Endothelial cell of umbilical vein (primary cell): ENCODE data around the gene DENR. TPM values are rescaled to one million over a fixed set of nuclear protein-coding genes. Genes with fewer than 3 reads are reported as not detected.

Experiments
- BruUV-seq: library from RNA; stranded (reverse); fragments of 400-500 nt; replicated peaks from 2 replicates; lab custom pipeline; 2021; lab: Mats Ljungman, UMichigan
- CTCF ChIA-PET: fragments of 300-600, 350-600 bp; sonication (Branson Sonifier 250); formaldehyde crosslinking; loops from one replicate; lab custom pipeline; 2021; ENCODE audit warnings: antibody characterized with exemption, inconsistent platforms; lab: Charles Lee
- POLR2A ChIA-PET: fragments of 300-600, 350-600 bp; sonication (Branson Sonifier 250); formaldehyde crosslinking; loops from one replicate; lab custom pipeline; 2021; ENCODE audit warnings: antibody characterized with exemption, inconsistent platforms; lab: Charles Lee
- DNase-seq: peaks from one replicate; pipeline ENCODE4 v3.0.0-alpha.2; 2011; ENCODE audit warnings: low read depth, low spot score
- FAIRE-seq: peaks from 2 replicates; lab custom pipeline; 2011; peaks lifted over from hg19 to GRCh38; lab: Jason Lieb, UNC
- H2AFZ ChIP-seq: 2 replicates; pipeline ENCODE4 v1.6.0; 2012; ENCODE audit warnings: low read depth, low read length, control low read depth, inconsistent platforms
- H3K27ac ChIP-seq: 2 replicates; pipeline ENCODE4 v1.5.1; 2011; ENCODE audit warnings: low read depth, mild to moderate bottlenecking, control low read depth, low read length, moderate library complexity; ENCODE audit not compliant: insufficient read depth
- H3K27me3 ChIP-seq, 2 experiments: 2 replicates each; pipeline versions ENCODE4 v1.6.0 to v1.6.1; 2011; ENCODE audit warnings: low read length in 2 of 2, mixed read lengths in 1 of 2; ENCODE audit not compliant: control insufficient read depth in 2 of 2, insufficient read depth in 2 of 2
- H3K36me3 ChIP-seq, 2 experiments: 2 replicates in 1 of 2; 3 replicates in 1 of 2; pipeline ENCODE4 v1.5.1; 2011; ENCODE audit warnings: low read length in 2 of 2, mild to moderate bottlenecking in 1 of 2, moderate library complexity in 1 of 2; ENCODE audit not compliant: control insufficient read depth in 2 of 2, insufficient read depth in 2 of 2; ENCODE audit errors: extremely low read depth in 1 of 2
- H3K4me1 ChIP-seq: 3 replicates; pipeline ENCODE4 v1.5.1; 2011; ENCODE audit warnings: mild to moderate bottlenecking, low read length; ENCODE audit not compliant: control insufficient read depth, insufficient read depth; ENCODE audit errors: extremely low read depth
- H3K4me2 ChIP-seq: 2 replicates; pipeline ENCODE4 v1.6.1; 2011; ENCODE audit warnings: low read length, control low read depth, mixed read lengths; ENCODE audit not compliant: insufficient read depth
- H3K4me3 ChIP-seq, 3 experiments: fragments of 200-600 bp in 1 of 3; sonication (generic), shearing (Covaris generic) in 1 of 3; replicated peaks in 1 of 3; 2 replicates each; pipeline ENCODE4 v1.5.1; 2011 to 2016; ENCODE audit warnings: control low read depth in 3 of 3, low read length in 3 of 3, mild to moderate bottlenecking in 2 of 3, inconsistent platforms in 1 of 3, low read depth in 1 of 3, moderate library complexity in 1 of 3; ENCODE audit not compliant: insufficient read depth in 1 of 3
- H3K79me2 ChIP-seq: 2 replicates; pipeline ENCODE4 v1.6.0; 2012; ENCODE audit warnings: low read length, inconsistent platforms; ENCODE audit not compliant: control insufficient read depth, insufficient read depth
- H3K9ac ChIP-seq: replicated peaks from 2 replicates; pipeline ENCODE3; 2011; ENCODE audit warnings: low read length, control low read depth; ENCODE audit not compliant: insufficient read depth; ENCODE audit errors: extremely low read depth
- H3K9me1 ChIP-seq: replicated peaks from 3 replicates; pipeline ENCODE4 v1.6.0; 2011; ENCODE audit warnings: mild to moderate bottlenecking, low read length; ENCODE audit not compliant: control insufficient read depth, insufficient read depth; ENCODE audit errors: extremely low read depth
- H3K9me3 ChIP-seq: replicated peaks from 2 replicates; pipeline ENCODE4 v1.5.1; 2012; ENCODE audit warnings: low read length, inconsistent platforms; ENCODE audit not compliant: control insufficient read depth, insufficient read depth
- H4K20me1 ChIP-seq: replicated peaks from 2 replicates; pipeline ENCODE3; 2011; ENCODE audit warnings: mild to moderate bottlenecking, low read length; ENCODE audit not compliant: control insufficient read depth, insufficient read depth; ENCODE audit errors: extremely low read depth
- CTCF ChIP-seq, 2 donors: IDR thresholded peaks; 1 replicate in 1 of 2; 2 replicates in 1 of 2; pipeline ENCODE4 v1.5.1; 2011; ENCODE audit warnings: low read length in 2 of 2, mild to moderate bottlenecking in 2 of 2, moderate library complexity in 2 of 2, control low read depth in 1 of 2, inconsistent platforms in 1 of 2, low read depth in 1 of 2; ENCODE audit not compliant: insufficient read depth in 1 of 2; ENCODE audit errors: extremely low read depth in 1 of 2
- EZH2 ChIP-seq: IDR thresholded peaks from 2 replicates; pipeline ENCODE4 v1.6.1; 2012; ENCODE audit warnings: borderline replicate concordance, low read depth, mild to moderate bottlenecking, moderate library complexity, low read length, inconsistent platforms; ENCODE audit not compliant: severe bottlenecking
- GATA2 ChIP-seq: IDR thresholded peaks from 2 replicates; pipeline ENCODE4 v1.7.0; 2011; ENCODE audit warnings: low read depth, mild to moderate bottlenecking, moderate library complexity, mixed read lengths, low read length; ENCODE audit not compliant: insufficient read length, insufficient read depth
- MYC ChIP-seq: IDR thresholded peaks from one replicate; pipeline ENCODE4 v1.6.1; 2011; ENCODE audit warnings: mild to moderate bottlenecking, low read depth, low read length
- POLR2A ChIP-seq: IDR thresholded peaks from 2 replicates; pipeline ENCODE4 v1.6.1; 2012; ENCODE audit warnings: low read depth, mild to moderate bottlenecking, control low read depth, low read length
- POLR2AphosphoS5 ChIP-seq: IDR thresholded peaks from 2 replicates; pipeline ENCODE4 v1.6.1; 2012; ENCODE audit warnings: low read depth, mild to moderate bottlenecking, control low read depth, low read length, moderate library complexity; ENCODE audit not compliant: insufficient read depth
- dilution Hi-C: fragments of 300-500 bp; cut with MboI; formaldehyde crosslinking; loops from one replicate; pipeline ENCODE4 v1.15.0; 2019; ENCODE audit warnings: low sequenced_read_pairs; ENCODE audit not compliant: extremely low pct_ligation_motif_present
- intact Hi-C: fragments of 100-400 bp; cut with micrococcal nuclease; formaldehyde crosslinking; loops from one replicate; pipeline ENCODE4 v1.10.0; 2022
- polyA plus RNA-seq, 4 experiments: library from polyadenylated mRNA; depleted of rRNA in 3 of 4; stranded (reverse) in 3 of 4; unstranded in 1 of 4; fragments of >200 nt; gene quantifications; 2 replicates each; pipeline versions ENCODE4 v1.2.1 to v1.2.3, GENCODE V29; 2011 to 2012; ENCODE audit warnings: missing spikeins in 1 of 4
- total RNA-seq: library from RNA; stranded (reverse); gene quantifications from 2 replicates; pipeline ENCODE4 v1.2.3, GENCODE V29; 2021

Gene DENR
- total and polyA plus RNA-seq, 2 donors (not counting 3 experiments of a cell fraction or from before 2014, with no cell fraction given), result 25.8 to 70.3 TPM

- POLR2A ChIA-PET, result no interaction called here
- dilution Hi-C loops (no loop called here), intact Hi-C loops (loop anchor here (5.0 kb wide), 1 partner anchor 36 kb away; no protein-coding TSS in a partner anchor)
- no peaks in the 10 kb centered on the region for H3K4me1 ChIP-seq
- no peaks in the 10 kb centered on the region for H3K79me2 ChIP-seq
- no peak overlapping the region for H3K9ac ChIP-seq
- H3K9me3 ChIP-seq, result no peaks in the 10 kb centered on the region
- H3K27me3 ChIP-seq, result no peaks in the 10 kb centered on the region
- no peak for DNase-seq
- H2AFZ ChIP-seq, result no peak overlapping the region
- no peak for FAIRE-seq
- no peak overlapping the region for H3K4me2 ChIP-seq
- H3K9me1 ChIP-seq, result no peaks in the 10 kb centered on the region
- TF ChIP-seq POLR2A (no peak), EZH2 (no peak), GATA2 (no peak), CTCF (IDR thresholded peaks at IDR 0.05; ENCODE audit: extremely low read depth in 1 of 2, insufficient read depth in 1 of 2, low read depth in 1 of 2, low read length in 2 of 2) (no peak), POLR2AphosphoS5 (no peak), MYC (no peak)
- H4K20me1 ChIP-seq, result no peaks in the 10 kb centered on the region
- CTCF ChIA-PET, result interaction anchor here (0.8 to 4.4 kb wide), 6 partner anchors 10 to 442 kb away, joined by 3 to 58 read pairs (median 24); no protein-coding TSS in a partner anchor
- no peak overlapping the region for H3K4me3 ChIP-seq
- H3K27ac ChIP-seq, result no peak overlapping the region
- no peaks in the 10 kb centered on the region for H3K36me3 ChIP-seq
- BruUV-seq, result no TSS peak
These were observed 43.2 kb downstream of the DENR start for GRCh38 chr12:122795807-122796206.
